Measurements from ENCODE around the gene TNFRSF12A.

The TNFRSF12A gene

DNA sequence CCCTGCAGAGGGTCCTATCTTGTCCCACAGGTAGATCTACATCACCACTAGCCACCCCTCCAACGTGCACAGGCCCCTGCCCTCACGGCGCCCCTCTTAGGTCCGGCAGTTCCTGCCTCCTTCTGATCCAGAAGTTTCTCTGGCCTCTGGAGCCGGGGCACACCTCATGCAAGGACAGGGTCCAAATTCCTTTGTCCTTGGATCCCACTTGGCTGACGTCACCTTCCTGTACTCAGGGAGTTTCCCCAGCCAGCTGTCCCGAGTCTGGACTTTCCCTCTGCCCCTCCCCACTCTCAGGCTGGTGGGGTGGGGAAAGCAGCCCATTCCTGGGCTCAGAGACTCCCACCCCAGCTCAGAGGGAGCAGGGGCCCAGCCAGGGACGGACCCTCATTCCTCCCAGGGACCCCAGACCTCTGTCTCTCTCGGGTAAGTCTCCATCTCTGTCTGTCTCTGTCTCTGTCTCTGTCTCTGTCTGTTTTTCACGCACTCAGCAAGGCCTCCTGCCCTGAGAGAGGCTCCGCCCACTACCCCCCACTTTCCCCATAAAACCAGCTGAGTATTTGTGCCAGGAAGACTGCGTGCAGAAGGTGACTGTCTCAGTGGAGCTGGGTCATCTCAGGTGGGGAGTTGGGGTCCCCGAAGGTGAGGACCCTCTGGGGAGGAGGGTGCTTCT lies 45.0 kb downstream of the TNFRSF12A start, which contains the start of gene IL32 (continued):
- TF ChIP-seq, protein P1, sequence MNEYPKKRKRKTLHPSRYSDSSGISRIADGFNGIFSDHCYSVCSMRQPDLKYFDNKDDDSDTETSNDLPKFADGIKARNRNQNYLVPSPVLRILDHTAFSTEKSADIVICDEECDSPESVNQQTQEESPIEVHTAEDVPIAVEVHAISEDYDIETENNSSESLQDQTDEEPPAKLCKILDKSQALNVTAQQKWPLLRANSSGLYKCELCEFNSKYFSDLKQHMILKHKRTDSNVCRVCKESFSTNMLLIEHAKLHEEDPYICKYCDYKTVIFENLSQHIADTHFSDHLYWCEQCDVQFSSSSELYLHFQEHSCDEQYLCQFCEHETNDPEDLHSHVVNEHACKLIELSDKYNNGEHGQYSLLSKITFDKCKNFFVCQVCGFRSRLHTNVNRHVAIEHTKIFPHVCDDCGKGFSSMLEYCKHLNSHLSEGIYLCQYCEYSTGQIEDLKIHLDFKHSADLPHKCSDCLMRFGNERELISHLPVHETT (tag by site-specific recombination; IDR thresholded peaks at IDR 0.05), result no peak
- TF ChIP-seq WT1 (tag by site-specific recombination; IDR thresholded peaks at IDR 0.05) (peak; percentile 73), ZNF366 (tag by site-specific recombination; conservative IDR thresholded peaks at IDR 0.05) (no peak), ZNF548 (tag by site-specific recombination; IDR thresholded peaks at IDR 0.05) (no peak), TRIM28 (IDR thresholded peaks at IDR 0.05; ENCODE audit: borderline replicate concordance, low read length) (no peak), ZNF555 (tag by site-specific recombination; conservative IDR thresholded peaks at IDR 0.05) (no peak), ZNF23 (tag by site-specific recombination; IDR thresholded peaks at IDR 0.05; ENCODE audit: borderline replicate concordance) (no peak), ZBTB17 (tag by site-specific recombination; IDR thresholded peaks at IDR 0.05) (peak; percentile 41), GLI4 (tag by site-specific recombination; IDR thresholded peaks at IDR 0.05) (no peak), ZNF302 (tag by site-specific recombination; IDR thresholded peaks at IDR 0.05; ENCODE audit: low read depth) (no peak), ZNF629 (tag by site-specific recombination; IDR thresholded peaks at IDR 0.05) (0 out of 2 replicates have a peak, but pooled peaks have one; percentile 58), ZNF121 (tag by site-specific recombination; IDR thresholded peaks at IDR 0.05) (no peak), ZNF112 (tag by site-specific recombination; IDR thresholded peaks at IDR 0.05) (no peak), IKZF3 (tag by site-specific recombination; IDR thresholded peaks at IDR 0.05) (peak; percentile 61; the same call in 1 of the 2 replicates), ZNF350 (tag by site-specific recombination; IDR thresholded peaks at IDR 0.05) (no peak), ZNF37A (tag by site-specific recombination; IDR thresholded peaks at IDR 0.05) (no peak), HIC1 (tag by site-specific recombination; IDR thresholded peaks at IDR 0.05) (no peak), HOXD13 (CRISPR knock-in tag; IDR thresholded peaks at IDR 0.05; ENCODE audit: borderline replicate concordance) (no peak), ZFHX2 (tag by site-specific recombination; conservative IDR thresholded peaks at IDR 0.05) (peak; percentile 42), ZNF585B (tag by site-specific recombination; IDR thresholded peaks at IDR 0.05) (no peak), ZNF155 (tag by site-specific recombination; IDR thresholded peaks at IDR 0.05) (no peak), ZNF394 (tag by site-specific recombination; IDR thresholded peaks at IDR 0.05; ENCODE audit: borderline replicate concordance) (no peak), ZNF391 (tag by site-specific recombination; IDR thresholded peaks at IDR 0.05; ENCODE audit: borderline replicate concordance, low read depth) (no peak), ZNF138 (tag by site-specific recombination; IDR thresholded peaks at IDR 0.05; ENCODE audit: borderline replicate concordance) (no peak), BCL11A (tag by site-specific recombination; IDR thresholded peaks at IDR 0.05; ENCODE audit: low read depth) (no peak), BCL11B (tag by site-specific recombination; IDR thresholded peaks at IDR 0.05; ENCODE audit: low read depth) (no peak), PRDM1 (tag by site-specific recombination; IDR thresholded peaks at IDR 0.05) (peak; percentile 85), ZXDB (tag by site-specific recombination; IDR thresholded peaks at IDR 0.05) (no peak)
- TF ChIP-seq, protein P2, sequence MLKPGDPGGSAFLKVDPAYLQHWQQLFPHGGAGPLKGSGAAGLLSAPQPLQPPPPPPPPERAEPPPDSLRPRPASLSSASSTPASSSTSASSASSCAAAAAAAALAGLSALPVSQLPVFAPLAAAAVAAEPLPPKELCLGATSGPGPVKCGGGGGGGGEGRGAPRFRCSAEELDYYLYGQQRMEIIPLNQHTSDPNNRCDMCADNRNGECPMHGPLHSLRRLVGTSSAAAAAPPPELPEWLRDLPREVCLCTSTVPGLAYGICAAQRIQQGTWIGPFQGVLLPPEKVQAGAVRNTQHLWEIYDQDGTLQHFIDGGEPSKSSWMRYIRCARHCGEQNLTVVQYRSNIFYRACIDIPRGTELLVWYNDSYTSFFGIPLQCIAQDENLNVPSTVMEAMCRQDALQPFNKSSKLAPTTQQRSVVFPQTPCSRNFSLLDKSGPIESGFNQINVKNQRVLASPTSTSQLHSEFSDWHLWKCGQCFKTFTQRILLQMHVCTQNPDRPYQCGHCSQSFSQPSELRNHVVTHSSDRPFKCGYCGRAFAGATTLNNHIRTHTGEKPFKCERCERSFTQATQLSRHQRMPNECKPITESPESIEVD (tag by site-specific recombination; IDR thresholded peaks at IDR 0.05), result no peak
- TF ChIP-seq, protein P3, sequence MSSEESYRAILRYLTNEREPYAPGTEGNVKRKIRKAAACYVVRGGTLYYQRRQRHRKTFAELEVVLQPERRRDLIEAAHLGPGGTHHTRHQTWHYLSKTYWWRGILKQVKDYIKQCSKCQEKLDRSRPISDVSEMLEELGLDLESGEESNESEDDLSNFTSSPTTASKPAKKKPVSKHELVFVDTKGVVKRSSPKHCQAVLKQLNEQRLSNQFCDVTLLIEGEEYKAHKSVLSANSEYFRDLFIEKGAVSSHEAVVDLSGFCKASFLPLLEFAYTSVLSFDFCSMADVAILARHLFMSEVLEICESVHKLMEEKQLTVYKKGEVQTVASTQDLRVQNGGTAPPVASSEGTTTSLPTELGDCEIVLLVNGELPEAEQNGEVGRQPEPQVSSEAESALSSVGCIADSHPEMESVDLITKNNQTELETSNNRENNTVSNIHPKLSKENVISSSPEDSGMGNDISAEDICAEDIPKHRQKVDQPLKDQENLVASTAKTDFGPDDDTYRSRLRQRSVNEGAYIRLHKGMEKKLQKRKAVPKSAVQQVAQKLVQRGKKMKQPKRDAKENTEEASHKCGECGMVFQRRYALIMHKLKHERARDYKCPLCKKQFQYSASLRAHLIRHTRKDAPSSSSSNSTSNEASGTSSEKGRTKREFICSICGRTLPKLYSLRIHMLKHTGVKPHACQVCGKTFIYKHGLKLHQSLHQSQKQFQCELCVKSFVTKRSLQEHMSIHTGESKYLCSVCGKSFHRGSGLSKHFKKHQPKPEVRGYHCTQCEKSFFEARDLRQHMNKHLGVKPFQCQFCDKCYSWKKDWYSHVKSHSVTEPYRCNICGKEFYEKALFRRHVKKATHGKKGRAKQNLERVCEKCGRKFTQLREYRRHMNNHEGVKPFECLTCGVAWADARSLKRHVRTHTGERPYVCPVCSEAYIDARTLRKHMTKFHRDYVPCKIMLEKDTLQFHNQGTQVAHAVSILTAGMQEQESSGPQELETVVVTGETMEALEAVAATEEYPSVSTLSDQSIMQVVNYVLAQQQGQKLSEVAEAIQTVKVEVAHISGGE (tag by site-specific recombination; conservative IDR thresholded peaks at IDR 0.05; ENCODE audit: low read depth), result no peak
- TF ChIP-seq, protein P4, sequence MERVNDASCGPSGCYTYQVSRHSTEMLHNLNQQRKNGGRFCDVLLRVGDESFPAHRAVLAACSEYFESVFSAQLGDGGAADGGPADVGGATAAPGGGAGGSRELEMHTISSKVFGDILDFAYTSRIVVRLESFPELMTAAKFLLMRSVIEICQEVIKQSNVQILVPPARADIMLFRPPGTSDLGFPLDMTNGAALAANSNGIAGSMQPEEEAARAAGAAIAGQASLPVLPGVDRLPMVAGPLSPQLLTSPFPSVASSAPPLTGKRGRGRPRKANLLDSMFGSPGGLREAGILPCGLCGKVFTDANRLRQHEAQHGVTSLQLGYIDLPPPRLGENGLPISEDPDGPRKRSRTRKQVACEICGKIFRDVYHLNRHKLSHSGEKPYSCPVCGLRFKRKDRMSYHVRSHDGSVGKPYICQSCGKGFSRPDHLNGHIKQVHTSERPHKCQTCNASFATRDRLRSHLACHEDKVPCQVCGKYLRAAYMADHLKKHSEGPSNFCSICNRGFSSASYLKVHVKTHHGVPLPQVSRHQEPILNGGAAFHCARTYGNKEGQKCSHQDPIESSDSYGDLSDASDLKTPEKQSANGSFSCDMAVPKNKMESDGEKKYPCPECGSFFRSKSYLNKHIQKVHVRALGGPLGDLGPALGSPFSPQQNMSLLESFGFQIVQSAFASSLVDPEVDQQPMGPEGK (tag by site-specific recombination; IDR thresholded peaks at IDR 0.05), result peak; percentile 70
